HepG2 (cell line): ENCODE results near the gene CEBPZOS. TPM values are rescaled to one million over a fixed set of nuclear protein-coding genes. Genes with fewer than 3 reads are reported as not detected.

Experiments used
- AKAP8 ChIP-seq: sonication (generic); formaldehyde crosslinking; IDR thresholded peaks from 2 replicates; pipeline ENCODE4 v1.5.1; 2020; ENCODE audit warnings: mild to moderate bottlenecking, missing genetic modification reagents
- ARNT2 ChIP-seq: sonication (generic); formaldehyde crosslinking; IDR thresholded peaks from 2 replicates; pipeline ENCODE4 v1.8.0; 2022; ENCODE audit warnings: mild to moderate bottlenecking, low read depth, missing genetic modification reagents, moderate library complexity
- CENPX ChIP-seq: sonication (generic); formaldehyde crosslinking; IDR thresholded peaks from 2 replicates; pipeline ENCODE4 v1.9.0; 2021; ENCODE audit warnings: mild to moderate bottlenecking, missing genetic modification reagents, moderate library complexity
- KDM3A ChIP-seq: IDR thresholded peaks from 2 replicates; pipeline ENCODE4 v1.6.1; 2018; ENCODE audit warnings: low read depth, missing compliant biosample characterization
- MATR3 ChIP-seq: sonication (generic); formaldehyde crosslinking; IDR thresholded peaks from 2 replicates; pipeline ENCODE4 v1.4.0; 2020; ENCODE audit warnings: missing genetic modification reagents
- MXD4 ChIP-seq: IDR thresholded peaks from 2 replicates; pipeline ENCODE4 v1.6.1; 2016; ENCODE audit warnings: mild to moderate bottlenecking, missing biosample characterization, missing genetic modification reagents
- RAD21 ChIP-seq: fragments of 450-650 bp; formaldehyde crosslinking; IDR thresholded peaks from 2 replicates; pipeline ENCODE4 v1.5.0; 2020; ENCODE audit warnings: mild to moderate bottlenecking
- SOX6 ChIP-seq, 2 experiments: fragments of 450-650 bp in 1 of 2; sonication (generic) in 1 of 2; formaldehyde crosslinking in 1 of 2; IDR thresholded peaks; 2 replicates each; pipeline versions ENCODE4 v1.4.0 to v1.6.1; 2017 to 2020; ENCODE audit warnings: antibody characterized with exemption in 1 of 2, mild to moderate bottlenecking in 1 of 2, missing genetic modification reagents in 1 of 2
- SP5 ChIP-seq: IDR thresholded peaks from 2 replicates; pipeline ENCODE4 v1.6.1; 2016; ENCODE audit warnings: low read depth, borderline replicate concordance
- TCF7L2 ChIP-seq: IDR thresholded peaks from 2 replicates; pipeline ENCODE4 v1.6.1; 2011; ENCODE audit warnings: mild to moderate bottlenecking, low read depth, low read length, moderate library complexity
- ZC3H4 ChIP-seq: sonication (generic); formaldehyde crosslinking; IDR thresholded peaks from 2 replicates; pipeline ENCODE4 v1.4.0; 2020; ENCODE audit warnings: missing genetic modification reagents, borderline replicate concordance
- ZFP62 ChIP-seq: sonication (generic); formaldehyde crosslinking; IDR thresholded peaks from 2 replicates; pipeline ENCODE4 v1.4.0; 2020; ENCODE audit warnings: missing genetic modification reagents
- ZNF136 ChIP-seq: sonication (generic); formaldehyde crosslinking; IDR thresholded peaks from 2 replicates; pipeline ENCODE4 v1.8.1; 2022; ENCODE audit warnings: low read depth, mild to moderate bottlenecking, moderate library complexity, missing genetic modification reagents
- ZNF180 ChIP-seq: sonication (generic); formaldehyde crosslinking; IDR thresholded peaks from 2 replicates; pipeline ENCODE4 v1.4.0; 2020; ENCODE audit warnings: low read depth, missing genetic modification reagents, borderline replicate concordance
- ZNF230 ChIP-seq: sonication (generic); formaldehyde crosslinking; IDR thresholded peaks from 2 replicates; pipeline ENCODE4 v1.4.0; 2020; ENCODE audit warnings: mild to moderate bottlenecking, missing genetic modification reagents
- ZNF510 ChIP-seq: sonication (generic); formaldehyde crosslinking; IDR thresholded peaks from 2 replicates; pipeline ENCODE4 v1.4.0; 2020; ENCODE audit warnings: low read depth, mild to moderate bottlenecking, missing genetic modification reagents
- ZNF530 ChIP-seq: sonication (generic); formaldehyde crosslinking; IDR thresholded peaks from 2 replicates; pipeline ENCODE4 v1.5.0; 2020; ENCODE audit warnings: low read depth, mild to moderate bottlenecking, missing genetic modification reagents
- ZNF546 ChIP-seq: sonication (generic); formaldehyde crosslinking; conservative IDR thresholded peaks from 2 replicates; pipeline ENCODE4 v1.8.1; 2023; ENCODE audit warnings: mild to moderate bottlenecking, missing genetic modification reagents
- ZNF598 ChIP-seq: sonication (generic); formaldehyde crosslinking; IDR thresholded peaks from 2 replicates; pipeline ENCODE4 v1.5.1; 2020; ENCODE audit warnings: mild to moderate bottlenecking, missing genetic modification reagents, borderline replicate concordance
- ZNF616 ChIP-seq: sonication (generic); formaldehyde crosslinking; IDR thresholded peaks from 2 replicates; pipeline ENCODE4 v1.5.0; 2020; ENCODE audit warnings: low read depth, mild to moderate bottlenecking, missing genetic modification reagents
- ZSCAN22 ChIP-seq: sonication (generic); formaldehyde crosslinking; IDR thresholded peaks from 2 replicates; pipeline ENCODE4 v1.4.0; 2020; ENCODE audit warnings: mild to moderate bottlenecking, missing genetic modification reagents
- polyA plus RNA-seq, 8 experiments: library from polyadenylated mRNA; depleted of rRNA in 3 of 8; stranded (reverse) in 7 of 8; unstranded in 1 of 8; fragments of >200 nt; fragmentation: Illumina TruSeq in 4 of 8; extraction: Trizol in 4 of 8; gene quantifications; 2 replicates each; pipeline versions ENCODE4 v1.2.1 to v1.2.3, GENCODE V29; 2011 to 2016; ENCODE audit warnings: low read depth in 4 of 8, missing spikeins in 1 of 8, mixed read lengths in 1 of 8; ENCODE audit not compliant: insufficient read depth in 1 of 8
- total RNA-seq, 5 experiments: library from RNA; depleted of rRNA; stranded (reverse); fragments of >200 nt; fragmentation: Illumina TruSeq; extraction: Trizol; gene quantifications; 2 replicates each; pipeline ENCODE4 v1.2.3, GENCODE V29; 2016; ENCODE audit warnings: low read depth in 1 of 5
- TF ChIP-seq, protein P1 (sequence below), 2 experiments: sonication (generic) in 1 of 2; formaldehyde crosslinking in 1 of 2; IDR thresholded peaks; 2 replicates each; pipeline versions ENCODE4 v1.5.1 to v1.6.1; 2011 to 2020; ENCODE audit warnings: borderline replicate concordance in 1 of 2, low read depth in 1 of 2, low read length in 1 of 2, mild to moderate bottlenecking in 1 of 2, missing genetic modification reagents in 1 of 2, moderate library complexity in 1 of 2
- TF ChIP-seq, protein P2 (sequence below): sonication (generic); formaldehyde crosslinking; IDR thresholded peaks from 2 replicates; pipeline ENCODE4 v1.4.0; 2020; ENCODE audit warnings: low read depth, mild to moderate bottlenecking, missing genetic modification reagents
- TF ChIP-seq, protein P3 (sequence below): sonication (generic); formaldehyde crosslinking; IDR thresholded peaks from 2 replicates; pipeline ENCODE4 v1.5.1; 2020; ENCODE audit warnings: mild to moderate bottlenecking, moderate library complexity, missing genetic modification reagents

The CEBPZOS gene
- total and polyA plus RNA-seq, 2 of the 13 experiments (the other 11 are each of a cell fraction or from before 2014, with no cell fraction given): 18.6 to 44.7 TPM

DNA sequence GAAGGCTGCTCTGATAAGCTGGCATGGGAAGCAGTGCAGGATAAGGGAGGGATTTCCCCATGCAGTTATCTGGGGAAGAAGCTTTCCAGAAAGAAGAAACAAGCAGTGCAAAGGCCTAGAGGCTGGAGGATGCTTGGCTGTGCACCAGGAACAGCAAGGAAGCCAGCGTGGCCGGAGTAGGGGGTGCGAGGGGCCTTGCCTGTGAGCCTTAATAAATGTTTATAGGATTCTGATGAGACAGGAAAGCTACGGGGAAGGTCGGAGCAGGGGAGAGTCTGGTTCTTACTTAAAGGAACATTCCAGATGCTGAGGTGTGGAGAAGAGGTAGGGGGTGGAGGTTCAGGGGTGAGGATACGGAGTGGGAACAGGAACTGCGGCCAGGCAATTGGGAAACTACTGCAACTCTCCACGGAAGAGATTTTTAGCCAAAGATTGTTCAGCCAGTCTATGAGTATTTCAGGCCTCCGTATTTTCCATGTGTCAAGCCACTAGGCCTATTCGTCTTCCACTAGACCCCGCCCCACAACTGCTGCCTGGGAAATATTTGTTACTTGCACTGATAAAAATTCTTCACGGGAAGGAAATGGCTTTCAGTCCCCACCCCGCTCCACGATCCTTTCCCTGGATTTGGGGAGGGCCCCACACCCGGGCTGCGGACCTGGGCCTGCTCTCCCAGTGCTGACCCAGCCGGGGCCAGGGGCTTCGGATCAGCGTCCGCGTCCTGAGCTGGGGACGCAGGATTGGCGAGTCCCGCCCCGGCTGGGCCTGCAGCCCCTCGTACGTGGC lies 40.0 kb upstream of the CEBPZOS start (continued):
- TF ChIP-seq ZNF530 (CRISPR knock-in tag) (no peak), MATR3 (CRISPR knock-in tag) (no peak), ZSCAN22 (CRISPR knock-in tag) (no peak; the same call in 1 of the 2 replicates), AKAP8 (CRISPR knock-in tag) (no peak), KDM3A (CRISPR knock-in tag) (0 out of 2 replicates have a peak, but pooled peaks have one; percentile 15), ZNF598 (CRISPR knock-in tag) (no peak), CENPX (no peak), ZNF136 (CRISPR knock-in tag) (no peak), ZC3H4 (no peak), SP5 (CRISPR knock-in tag) (no peak), ZNF616 (no peak), TCF7L2 (no peak), SOX6 (IDR thresholded peaks at IDR 0.05) (no peak), SOX6 (CRISPR knock-in tag; IDR thresholded peaks at IDR 0.05) (no peak; the same call in 1 of the 2 replicates), ARNT2 (CRISPR knock-in tag) (no peak), ZNF546 (CRISPR knock-in tag) (no peak), RAD21 (no peak), MXD4 (CRISPR knock-in tag) (no peak), ZNF510 (CRISPR knock-in tag) (no peak), ZNF180 (CRISPR knock-in tag) (no peak), ZFP62 (no peak), ZNF230 (CRISPR knock-in tag) (no peak)
- TF ChIP-seq, protein P1, sequence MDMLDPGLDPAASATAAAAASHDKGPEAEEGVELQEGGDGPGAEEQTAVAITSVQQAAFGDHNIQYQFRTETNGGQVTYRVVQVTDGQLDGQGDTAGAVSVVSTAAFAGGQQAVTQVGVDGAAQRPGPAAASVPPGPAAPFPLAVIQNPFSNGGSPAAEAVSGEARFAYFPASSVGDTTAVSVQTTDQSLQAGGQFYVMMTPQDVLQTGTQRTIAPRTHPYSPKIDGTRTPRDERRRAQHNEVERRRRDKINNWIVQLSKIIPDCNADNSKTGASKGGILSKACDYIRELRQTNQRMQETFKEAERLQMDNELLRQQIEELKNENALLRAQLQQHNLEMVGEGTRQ (IDR thresholded peaks at IDR 0.05; ENCODE audit: low read depth, low read length): no peak
- TF ChIP-seq, protein P1 (CRISPR knock-in tag; IDR thresholded peaks at IDR 0.05; ENCODE audit: borderline replicate concordance): no peak
- TF ChIP-seq, protein P2, sequence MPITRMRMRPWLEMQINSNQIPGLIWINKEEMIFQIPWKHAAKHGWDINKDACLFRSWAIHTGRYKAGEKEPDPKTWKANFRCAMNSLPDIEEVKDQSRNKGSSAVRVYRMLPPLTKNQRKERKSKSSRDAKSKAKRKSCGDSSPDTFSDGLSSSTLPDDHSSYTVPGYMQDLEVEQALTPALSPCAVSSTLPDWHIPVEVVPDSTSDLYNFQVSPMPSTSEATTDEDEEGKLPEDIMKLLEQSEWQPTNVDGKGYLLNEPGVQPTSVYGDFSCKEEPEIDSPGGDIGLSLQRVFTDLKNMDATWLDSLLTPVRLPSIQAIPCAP (CRISPR knock-in tag): no peak
- TF ChIP-seq, protein P3, sequence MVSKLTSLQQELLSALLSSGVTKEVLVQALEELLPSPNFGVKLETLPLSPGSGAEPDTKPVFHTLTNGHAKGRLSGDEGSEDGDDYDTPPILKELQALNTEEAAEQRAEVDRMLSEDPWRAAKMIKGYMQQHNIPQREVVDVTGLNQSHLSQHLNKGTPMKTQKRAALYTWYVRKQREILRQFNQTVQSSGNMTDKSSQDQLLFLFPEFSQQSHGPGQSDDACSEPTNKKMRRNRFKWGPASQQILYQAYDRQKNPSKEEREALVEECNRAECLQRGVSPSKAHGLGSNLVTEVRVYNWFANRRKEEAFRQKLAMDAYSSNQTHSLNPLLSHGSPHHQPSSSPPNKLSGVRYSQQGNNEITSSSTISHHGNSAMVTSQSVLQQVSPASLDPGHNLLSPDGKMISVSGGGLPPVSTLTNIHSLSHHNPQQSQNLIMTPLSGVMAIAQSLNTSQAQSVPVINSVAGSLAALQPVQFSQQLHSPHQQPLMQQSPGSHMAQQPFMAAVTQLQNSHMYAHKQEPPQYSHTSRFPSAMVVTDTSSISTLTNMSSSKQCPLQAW (CRISPR knock-in tag): no peak
